ENCODE measurements around the gene HMGB2. TPM values are rescaled to one million over a fixed set of nuclear protein-coding genes. Genes with fewer than 3 reads are reported as not detected.
A peak's percentile ranks its signal among the peaks of the same experiment; 100 is the strongest.

HMGB2 gene
- total RNA-seq, 1 experiment from 2014 or later, result 278 TPM

- H3K23me2 ChIP-seq (ENCODE audit: insufficient read length, low read depth, low read length, poor library complexity, severe bottlenecking), result peaks cover 5% of the 10 kb centered on the region
- H2BK15ac ChIP-seq (ENCODE audit: low read depth, low read length), result no peak overlapping the region
- no peak overlapping the region for H3K23ac ChIP-seq (ENCODE audit: insufficient read length, low read depth, low read length)
- peak overlapping the region; percentile 93 for H3K4me2 ChIP-seq (ENCODE audit: insufficient read depth, insufficient read length, low read length)
- no CpG with 5 or more reads among the region's 68 CpGs for WGBS (ENCODE audit: extremely low coverage, insufficient read length, low lambda C conversion rate)
- no peak overlapping the region for H2BK5ac ChIP-seq (ENCODE audit: insufficient read length, low read length)
- H3K4ac ChIP-seq (ENCODE audit: low read depth, low read length), result no peak overlapping the region
- Mint-ChIP-seq H3K4me1 (peaks cover 12 to 13% of the 10 kb centered on the region in 2 experiments; a peak in 3 of 4 replicates), H3K27ac (peak overlapping the region; percentile 77 to 95 (median 95)), H3K9me3 (no peaks in the 10 kb centered on the region), H3K27me3 (ENCODE audit: low read depth) (no peaks in the 10 kb centered on the region), H3K4me3 (peak overlapping the region; percentile 99), H3K36me3 (ENCODE audit: insufficient read depth in 1 of 3, low read depth in 3 of 3) (peaks cover 11 to 15% (median 14%) of the 10 kb centered on the region in 3 experiments)
- no peak overlapping the region for H4K91ac ChIP-seq (ENCODE audit: insufficient read length, low read depth, low read length)
- H2BK20ac ChIP-seq (ENCODE audit: low read depth, low read length, poor library complexity, severe bottlenecking), result no peak overlapping the region
- H3K18ac ChIP-seq (ENCODE audit: insufficient read length, low read depth, low read length), result no peak overlapping the region
- no peak for TF ChIP-seq CTCF (conservative IDR thresholded peaks at IDR 0.05)
- no peak overlapping the region for H2AK5ac ChIP-seq (ENCODE audit: insufficient read length, low read length)
- no peak overlapping the region for H4K8ac ChIP-seq (replicated peaks; ENCODE audit: insufficient read length, low read depth, low read length)
- H3K56ac ChIP-seq (ENCODE audit: insufficient read length, low read depth, low read length), result no peak overlapping the region
- H3K79me2 ChIP-seq (ENCODE audit: insufficient read depth, low read length), result no peaks in the 10 kb centered on the region
- H3K14ac ChIP-seq (ENCODE audit: insufficient read depth, low read length), result peak overlapping the region; percentile 77; the same call in 1 of the 2 replicates
- H2BK12ac ChIP-seq (ENCODE audit: insufficient read length, low read depth, low read length), result no peak overlapping the region
- H4K5ac ChIP-seq (ENCODE audit: insufficient read length, low read depth, low read length), result no peak overlapping the region
- H3K27ac ChIP-seq (ENCODE audit: insufficient read length, low read depth, low read length), result no peak overlapping the region
- peak overlapping the region; percentile 53 for H2AFZ ChIP-seq (ENCODE audit: low read length)
- H3T11ph ChIP-seq (ENCODE audit: low read length), result no peak overlapping the region
- no peaks in the 10 kb centered on the region for H4K20me1 ChIP-seq (ENCODE audit: control insufficient read depth, insufficient read depth, insufficient read length)
- H3K9me3 ChIP-seq (ENCODE audit: control insufficient read depth, low read depth, low read length), result no peaks in the 10 kb centered on the region
- H3K79me1 ChIP-seq (ENCODE audit: insufficient read depth, low read depth, low read length, poor library complexity, severe bottlenecking), result no peaks in the 10 kb centered on the region
- peak overlapping the region; percentile 79 for H3K9ac ChIP-seq (ENCODE audit: extremely low read depth, insufficient read length, low read length)
- DNase-seq, result peak; percentile 65
- no peak overlapping the region for H2BK120ac ChIP-seq (ENCODE audit: low read depth, low read length, poor library complexity, severe bottlenecking)
- no peaks in the 10 kb centered on the region for H3K27me3 ChIP-seq (ENCODE audit: insufficient read depth, low read length)
- no peaks in the 10 kb centered on the region for H3K4me1 ChIP-seq (ENCODE audit: insufficient read depth, low read length)
Observed at GRCh38 chr4:173371292-173372192, 37.4 kb upstream of the HMGB2 start.

All from H9 (cell line).